HEK293 (cell line): ENCODE data around the gene C9orf153.

Source experiments
- CTCF ChIA-PET: fragments of 350-600 bp; formaldehyde crosslinking; extraction: SDS; loops from one replicate; lab custom pipeline; 2021; ENCODE audit warnings: antibody characterized with exemption; lab: Yijun Ruan, JAX
- POLR2A ChIA-PET: fragments of 300-600 bp; formaldehyde crosslinking; extraction: SDS; loops from one replicate; lab custom pipeline; 2020; ENCODE audit warnings: antibody characterized with exemption, inconsistent platforms; lab: Yijun Ruan, JAX
- H3K27ac ChIP-seq: fragments of 200-500 bp; sonication (Bioruptor generic); 2 replicates; pipeline ENCODE4 v1.5.1; 2014; ENCODE audit warnings: low read depth, low read length, control low read depth, inconsistent platforms; ENCODE audit errors: extremely low read depth
- H3K36me3 ChIP-seq, 2 experiments: fragments of 200-500 bp in 1 of 2; sonication (Bioruptor generic) in 1 of 2; 1 replicate in 1 of 2; 2 replicates in 1 of 2; pipeline ENCODE4 v1.5.1; 2014 to 2017; ENCODE audit warnings: inconsistent platforms in 2 of 2, low read length in 2 of 2; ENCODE audit not compliant: control insufficient read depth in 2 of 2, insufficient read depth in 1 of 2
- H3K4me1 ChIP-seq: fragments of 200-500 bp; sonication (Bioruptor generic); 2 replicates; pipeline ENCODE4 v1.5.1; 2014; ENCODE audit warnings: mild to moderate bottlenecking, low read length, inconsistent platforms; ENCODE audit not compliant: control insufficient read depth, insufficient read depth
- H3K4me3 ChIP-seq: 2 replicates; pipeline ENCODE4 v1.5.1; 2011; ENCODE audit warnings: low read depth, mild to moderate bottlenecking, control low read depth, low read length, moderate library complexity
- H3K9me3 ChIP-seq: fragments of 200-500 bp; sonication (Bioruptor generic); 2 replicates; pipeline ENCODE4 v1.5.1; 2014; ENCODE audit warnings: low read depth, low read length, inconsistent platforms; ENCODE audit not compliant: control insufficient read depth, insufficient read depth
- CTCF ChIP-seq: fragments of 450-650 bp; formaldehyde crosslinking; IDR thresholded peaks from 2 replicates; pipeline ENCODE4 v1.5.1; 2016; ENCODE audit warnings: missing biosample characterization, missing genetic modification characterization
- EGR2 ChIP-seq: fragments of 450-650 bp; formaldehyde crosslinking; IDR thresholded peaks from 2 replicates; pipeline ENCODE4 v1.5.1; 2016; ENCODE audit warnings: low read depth, missing biosample characterization, missing genetic modification characterization
- GLI2 ChIP-seq: fragments of 450-650 bp; formaldehyde crosslinking; IDR thresholded peaks from 2 replicates; pipeline ENCODE4; 2017; ENCODE audit warnings: missing biosample characterization, missing genetic modification characterization, low read depth, borderline replicate concordance
- GLI4 ChIP-seq: fragments of 450-650 bp; formaldehyde crosslinking; IDR thresholded peaks from 2 replicates; pipeline ENCODE4 v1.5.1; 2016; ENCODE audit warnings: missing biosample characterization, missing genetic modification characterization
- HOXC10 ChIP-seq: sonication (generic); formaldehyde crosslinking; IDR thresholded peaks from 2 replicates; pipeline ENCODE4 v1.8.1; 2023; ENCODE audit warnings: mild to moderate bottlenecking, missing genetic modification reagents
- SCRT2 ChIP-seq: fragments of 450-650 bp; formaldehyde crosslinking; IDR thresholded peaks from 2 replicates; pipeline ENCODE4 v1.5.1; 2016; ENCODE audit warnings: missing biosample characterization, missing genetic modification characterization
- TSHZ1 ChIP-seq: fragments of 450-650 bp; formaldehyde crosslinking; IDR thresholded peaks from 2 replicates; pipeline ENCODE4 v1.5.1; 2016; ENCODE audit warnings: missing biosample characterization, missing genetic modification characterization, borderline replicate concordance
- YY2 ChIP-seq: fragments of 450-650 bp; formaldehyde crosslinking; IDR thresholded peaks from 2 replicates; pipeline ENCODE4 v1.5.1; 2016; ENCODE audit warnings: missing biosample characterization, missing genetic modification characterization
- ZNF155 ChIP-seq: fragments of 450-650 bp; formaldehyde crosslinking; IDR thresholded peaks from 2 replicates; pipeline ENCODE4 v1.5.1; 2016; ENCODE audit warnings: missing biosample characterization, missing genetic modification characterization
- ZNF19 ChIP-seq: fragments of 450-650 bp; formaldehyde crosslinking; IDR thresholded peaks from 2 replicates; pipeline ENCODE4; 2016; ENCODE audit warnings: missing biosample characterization, missing genetic modification characterization, low read depth
- ZNF449 ChIP-seq: fragments of 450-650 bp; formaldehyde crosslinking; IDR thresholded peaks from 2 replicates; pipeline ENCODE4 v1.5.1; 2017; ENCODE audit warnings: missing biosample characterization, mild to moderate bottlenecking, missing genetic modification characterization, moderate library complexity
- ZNF488 ChIP-seq: fragments of 450-650 bp; formaldehyde crosslinking; IDR thresholded peaks from 2 replicates; pipeline ENCODE4 v1.5.1; 2016; ENCODE audit warnings: missing biosample characterization, missing genetic modification characterization
- ZNF518A ChIP-seq: fragments of 450-650 bp; formaldehyde crosslinking; conservative IDR thresholded peaks from 2 replicates; pipeline ENCODE4 v1.5.1; 2016; ENCODE audit warnings: low read depth, missing biosample characterization, missing genetic modification characterization
- ZNF555 ChIP-seq: fragments of 450-650 bp; formaldehyde crosslinking; conservative IDR thresholded peaks from 2 replicates; pipeline ENCODE4 v1.5.1; 2017; ENCODE audit warnings: missing biosample characterization, mild to moderate bottlenecking, missing genetic modification characterization, inconsistent platforms
- ZNF585B ChIP-seq: fragments of 450-650 bp; formaldehyde crosslinking; IDR thresholded peaks from 2 replicates; pipeline ENCODE4 v1.5.1; 2016; ENCODE audit warnings: missing biosample characterization, missing genetic modification characterization
- ZNF660 ChIP-seq: fragments of 450-650 bp; IDR thresholded peaks from 2 replicates; pipeline ENCODE4 v1.5.1; 2018; ENCODE audit warnings: missing biosample characterization, mild to moderate bottlenecking, missing genetic modification characterization
- ZNF677 ChIP-seq: fragments of 450-650 bp; IDR thresholded peaks from 2 replicates; pipeline ENCODE4 v1.5.0; 2018; ENCODE audit warnings: missing biosample characterization, mild to moderate bottlenecking, missing genetic modification characterization, moderate library complexity
- ZNF701 ChIP-seq: fragments of 450-650 bp; formaldehyde crosslinking; IDR thresholded peaks from 2 replicates; pipeline ENCODE4 v1.5.1; 2016; ENCODE audit warnings: missing biosample characterization, missing genetic modification characterization

C9orf153 gene

GRCh38 chr9:86285261-86285660, 25.8 kb upstream of the C9orf153 start:
- POLR2A ChIA-PET, result no interaction called here
- CTCF ChIA-PET, result interaction anchor here (0.5 kb wide), 1 partner anchor 120 kb away, joined by 6 read pairs; no protein-coding TSS in a partner anchor

More at GRCh38 chr9:86285261-86285660, 25.8 kb upstream of the C9orf153 start:
- H3K4me1 ChIP-seq, result no peaks in the 10 kb centered on the region
- no peaks in the 10 kb centered on the region for H3K9me3 ChIP-seq
- H3K4me3 ChIP-seq, result no peak overlapping the region
- TF ChIP-seq ZNF19 (no peak), ZNF155 (tag by site-specific recombination) (no peak), ZNF449 (tag by site-specific recombination) (no peak), ZNF488 (tag by site-specific recombination) (no peak), EGR2 (tag by site-specific recombination) (no peak), ZNF701 (tag by site-specific recombination) (no peak), GLI2 (tag by site-specific recombination) (no peak), CTCF (no peak), ZNF555 (tag by site-specific recombination) (no peak), ZNF585B (no peak), YY2 (tag by site-specific recombination) (no peak), TSHZ1 (tag by site-specific recombination) (no peak), ZNF677 (tag by site-specific recombination) (no peak), GLI4 (no peak), HOXC10 (no peak), ZNF660 (tag by site-specific recombination) (no peak), SCRT2 (tag by site-specific recombination) (no peak), ZNF518A (tag by site-specific recombination) (no peak)
- no peaks in the 10 kb centered on the region for H3K36me3 ChIP-seq
- H3K27ac ChIP-seq, result no peak overlapping the region
